Measurements from ENCODE around the gene ITGA6.

Gene ITGA6

GRCh38 chr2:172448544-172449267, 21.3 kb downstream of the ITGA6 start:
- H3K9me3 ChIP-seq (ENCODE audit: control insufficient read depth, insufficient read depth, low read depth, low read length) = no peaks in the 10 kb centered on the region
- no peaks in the 10 kb centered on the region; the same call in 1 of the 2 replicates for H3K4me1 ChIP-seq (ENCODE audit: control insufficient read depth, insufficient read depth, low read length)
- TF ChIP-seq ZNF580 (tag by site-specific recombination; IDR thresholded peaks at IDR 0.05) (no peak), ZNF398 (tag by site-specific recombination; IDR thresholded peaks at IDR 0.05) (no peak), ZNF350 (tag by site-specific recombination; IDR thresholded peaks at IDR 0.05) (no peak)
- H3K4me3 ChIP-seq (ENCODE audit: low read depth, low read length) = no peak overlapping the region
- no peak overlapping the region for H3K27ac ChIP-seq (ENCODE audit: extremely low read depth, low read depth, low read length)
- ChIA-PET CTCF (interaction anchor here (1.0 to 1.3 kb wide), 2 partner anchors 12 to 14 kb away, joined by 3 to 6 read pairs; no protein-coding TSS in a partner anchor), POLR2A (interaction anchor here (1.0 kb wide), 1 partner anchor 19 kb away, joined by 3 read pairs; no protein-coding TSS in a partner anchor)
- no peaks in the 10 kb centered on the region for H3K36me3 ChIP-seq (ENCODE audit: control insufficient read depth in 2 of 2, insufficient read depth in 1 of 2, low read length in 2 of 2)

- POLR2A ChIA-PET = no interaction called here
- H3K4me3 ChIP-seq (ENCODE audit: low read depth, low read length) = no peak overlapping the region
- TF ChIP-seq IKZF3 (tag by site-specific recombination; IDR thresholded peaks at IDR 0.05) = no peak
- no peak for TF ChIP-seq BCL6B (tag by site-specific recombination; IDR thresholded peaks at IDR 0.05)
- no peak for TF ChIP-seq ZNF629 (tag by site-specific recombination; IDR thresholded peaks at IDR 0.05)
- TF ChIP-seq PRDM10 (tag by site-specific recombination; IDR thresholded peaks at IDR 0.05) = no peak
- no peak for TF ChIP-seq ZBTB8A (tag by site-specific recombination; IDR thresholded peaks at IDR 0.05)
- no peak for TF ChIP-seq ZNF658 (tag by site-specific recombination; IDR thresholded peaks at IDR 0.05)
- TF ChIP-seq INSM2 (tag by site-specific recombination; IDR thresholded peaks at IDR 0.05) = no peak
- no peak for TF ChIP-seq SP7 (tag by site-specific recombination; IDR thresholded peaks at IDR 0.05)
- no peak for TF ChIP-seq ZNF791 (tag by site-specific recombination; IDR thresholded peaks at IDR 0.05)
- no peak for TF ChIP-seq ZNF571 (tag by site-specific recombination; IDR thresholded peaks at IDR 0.05)
- no peak for TF ChIP-seq ZNF138 (tag by site-specific recombination; IDR thresholded peaks at IDR 0.05; ENCODE audit: borderline replicate concordance)
- no peak for TF ChIP-seq ATF2 (tag by site-specific recombination; IDR thresholded peaks at IDR 0.05; ENCODE audit: low read depth)
- H3K4me1 ChIP-seq (ENCODE audit: control insufficient read depth, insufficient read depth, low read length) = no peaks in the 10 kb centered on the region; the same call in 1 of the 2 replicates
- H3K9me3 ChIP-seq (ENCODE audit: control insufficient read depth, insufficient read depth, low read depth, low read length) = no peaks in the 10 kb centered on the region
- H3K27ac ChIP-seq (ENCODE audit: extremely low read depth, low read depth, low read length) = no peak overlapping the region
- CTCF ChIA-PET = interaction anchor here (0.6 kb wide), 1 partner anchor 244 kb away, joined by 4 read pairs; no protein-coding TSS in a partner anchor
- H3K36me3 ChIP-seq (ENCODE audit: control insufficient read depth in 2 of 2, insufficient read depth in 1 of 2, low read length in 2 of 2) = no peaks in the 10 kb centered on the region
Observed at GRCh38 chr2:172449911-172450550, 22.6 kb downstream of the ITGA6 start.

Data from HEK293 (cell line).